ENCODE results near the gene SLC25A25. TPM values are rescaled to one million over a fixed set of nuclear protein-coding genes. Genes with fewer than 3 reads are reported as not detected.
A peak's percentile ranks its signal among the peaks of the same experiment; 100 is the strongest.
"Not testable (repeated sequence)": the region's sequence is repeated elsewhere in the genome, so short reads cannot be mapped to it uniquely, and the experiment has no call there.

SLC25A25 gene
- total RNA-seq, 1 experiment from 2014 or later: 94.8 TPM

- no peak for DNase-seq (ENCODE audit: low spot score)
Measured at GRCh38 chr9:128108269-128109049, 40.4 kb downstream of the SLC25A25 start.

GRCh38 chr9:128109050-128109709 lies 41.1 kb downstream of the SLC25A25 start:
- no peak for DNase-seq (ENCODE audit: low spot score)

GRCh38 chr9:128111726-128112125 lies 43.7 kb downstream of the SLC25A25 start:
- DNase-seq (ENCODE audit: low spot score): not testable (repeated sequence)

- no peak for DNase-seq (ENCODE audit: low spot score)
Measured at GRCh38 chr9:128113526-128114325, 45.7 kb downstream of the SLC25A25 start.

GRCh38 chr9:128114326-128115186 lies 46.5 kb downstream of the SLC25A25 start:
- no peak for DNase-seq (ENCODE audit: low spot score)

- peak; percentile 96 for DNase-seq (ENCODE audit: low spot score)
Measured at GRCh38 chr9:128115187-128116103, 47.4 kb downstream of the SLC25A25 start.

GRCh38 chr9:128116104-128117083 lies 48.4 kb downstream of the SLC25A25 start:
- DNase-seq (ENCODE audit: low spot score): no peak

GRCh38 chr9:128117613-128118471 lies 49.8 kb downstream of the SLC25A25 start:
- peak; percentile 97 for DNase-seq (ENCODE audit: low spot score)

GRCh38 chr9:128118472-128118857 lies 50.4 kb downstream of the SLC25A25 start:
- DNase-seq (ENCODE audit: low spot score): no peak

- no peak for DNase-seq (ENCODE audit: low spot score)
Measured at GRCh38 chr9:128118971-128119665, 51.1 kb downstream of the SLC25A25 start.

GRCh38 chr9:128120061-128120740 lies 52.2 kb downstream of the SLC25A25 start:
- no peak for DNase-seq (ENCODE audit: low spot score)

GRCh38 chr9:128120741-128121465 lies 52.9 kb downstream of the SLC25A25 start:
- DNase-seq (ENCODE audit: low spot score): no peak

- DNase-seq (ENCODE audit: low spot score): no peak
Measured at GRCh38 chr9:128121466-128121810, 53.4 kb downstream of the SLC25A25 start.

- no peak for DNase-seq (ENCODE audit: low spot score)
Measured at GRCh38 chr9:128121924-128122808, 54.1 kb downstream of the SLC25A25 start.

GRCh38 chr9:128122809-128123175 lies 54.8 kb downstream of the SLC25A25 start:
- DNase-seq (ENCODE audit: low spot score): no peak
